H1 (cell line): ENCODE results near the gene ATPAF2.
A peak's percentile ranks its signal among the peaks of the same experiment; 100 is the strongest.

Source experiments
- CTCF ChIP-seq, 3 experiments: IDR thresholded peaks; 1 replicate in 2 of 3; 2 replicates in 1 of 3; pipeline versions ENCODE4 v1.5.1 to v1.6.1; 2011; ENCODE audit warnings: low read length in 3 of 3, mild to moderate bottlenecking in 3 of 3, inconsistent platforms in 2 of 3, low read depth in 1 of 3, moderate library complexity in 1 of 3; ENCODE audit not compliant: insufficient read depth in 1 of 3; ENCODE audit errors: control extremely low read depth in 1 of 3
- EP300 ChIP-seq, 2 experiments: IDR thresholded peaks; 1 replicate in 1 of 2; 2 replicates in 1 of 2; pipeline ENCODE4 v1.6.1; 2011 to 2012; ENCODE audit warnings: low read depth in 2 of 2, low read length in 2 of 2, mild to moderate bottlenecking in 2 of 2, borderline replicate concordance in 1 of 2, inconsistent platforms in 1 of 2, moderate library complexity in 1 of 2
- EZH2 ChIP-seq: fragments of 200-600 bp; sonication (generic); IDR thresholded peaks from 2 replicates; pipeline ENCODE4 v1.7.1; 2012; ENCODE audit warnings: low read depth, mild to moderate bottlenecking, moderate library complexity, low read length, inconsistent platforms; ENCODE audit not compliant: severe bottlenecking
- JUND ChIP-seq: IDR thresholded peaks from 2 replicates; pipeline ENCODE4 v1.6.1; 2011; ENCODE audit warnings: mild to moderate bottlenecking, improper control_type of control experiment, low read length
- POLR2A ChIP-seq, 2 experiments: IDR thresholded peaks; 1 replicate in 1 of 2; 2 replicates in 1 of 2; pipeline ENCODE4 v1.6.1; 2011; ENCODE audit warnings: low read depth in 2 of 2, low read length in 2 of 2, mild to moderate bottlenecking in 2 of 2; ENCODE audit errors: control extremely low read depth in 1 of 2
- POLR2AphosphoS5 ChIP-seq: IDR thresholded peaks from 2 replicates; pipeline ENCODE4 v1.6.1; 2011; ENCODE audit warnings: low read depth, low read length
- RFX5 ChIP-seq: IDR thresholded peaks from 2 replicates; pipeline ENCODE4 v1.6.1; 2011; ENCODE audit warnings: low read depth, low read length, improper control_type of control experiment, borderline replicate concordance
- TEAD4 ChIP-seq: IDR thresholded peaks from 2 replicates; pipeline ENCODE4 v1.6.1; 2012; ENCODE audit warnings: low read depth, low read length, inconsistent platforms, mixed read lengths
- USF2 ChIP-seq: IDR thresholded peaks from 2 replicates; pipeline ENCODE4 v1.6.1; 2011; ENCODE audit warnings: low read length, improper control_type of control experiment
- TF ChIP-seq, protein P1 (sequence below): IDR thresholded peaks from 2 replicates; pipeline ENCODE4 v1.6.1; 2012; ENCODE audit warnings: inconsistent platforms

DNA sequence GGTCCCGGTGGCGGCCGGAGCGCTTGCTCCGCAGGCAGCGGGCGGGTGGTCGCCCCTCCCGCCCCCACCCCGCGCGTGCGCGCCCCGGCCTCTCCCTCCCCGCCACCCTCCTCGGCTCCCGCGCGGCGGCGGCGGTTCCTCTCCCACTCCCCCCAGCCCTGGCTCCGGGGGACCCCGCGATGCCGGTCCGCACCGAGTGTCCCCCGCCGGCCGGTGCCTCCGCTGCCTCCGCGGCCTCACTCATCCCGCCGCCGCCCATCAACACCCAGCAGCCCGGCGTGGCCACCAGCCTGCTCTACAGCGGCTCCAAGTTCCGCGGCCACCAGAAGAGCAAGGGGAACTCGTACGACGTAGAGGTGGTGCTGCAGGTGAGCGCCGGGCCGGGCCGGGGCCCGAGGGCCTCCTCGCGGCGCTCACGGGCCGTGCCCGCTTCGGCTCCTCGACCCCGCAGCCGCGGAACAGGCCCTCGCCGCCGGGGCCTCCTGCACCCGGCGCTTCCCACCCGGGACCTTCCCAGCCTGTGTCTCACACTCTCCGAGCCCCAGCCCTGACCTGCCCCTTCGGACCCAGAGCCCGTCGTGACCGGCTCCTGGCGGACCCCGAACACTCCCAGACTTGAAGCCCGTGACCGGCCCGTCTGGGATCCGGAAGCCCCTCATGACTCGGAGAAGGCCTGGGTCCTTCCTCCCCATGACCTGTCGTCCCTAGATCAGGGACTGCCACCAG lies 730 bp upstream of the ATPAF2 start:
- TF ChIP-seq CTCF (IDR thresholded peaks at IDR 0.05; ENCODE audit: control extremely low read depth in 1 of 3, insufficient read depth in 1 of 3, low read depth in 1 of 3, low read length in 3 of 3): 0 out of 4 replicates have a peak, but pooled peaks of 1 of the 3 experiments have one; percentile 3
- TF ChIP-seq, protein P1, sequence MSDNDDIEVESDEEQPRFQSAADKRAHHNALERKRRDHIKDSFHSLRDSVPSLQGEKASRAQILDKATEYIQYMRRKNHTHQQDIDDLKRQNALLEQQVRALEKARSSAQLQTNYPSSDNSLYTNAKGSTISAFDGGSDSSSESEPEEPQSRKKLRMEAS: no peak
- TF ChIP-seq USF2: no peak
- no peak for TF ChIP-seq POLR2A (IDR thresholded peaks at IDR 0.05; ENCODE audit: control extremely low read depth in 1 of 2, low read depth in 2 of 2, low read length in 2 of 2)
- no peak for TF ChIP-seq JUND
- no peak for TF ChIP-seq TEAD4
- no peak for TF ChIP-seq EP300 (IDR thresholded peaks at IDR 0.05; ENCODE audit: borderline replicate concordance in 1 of 2, low read depth in 2 of 2, low read length in 2 of 2)
- TF ChIP-seq RFX5: no peak
- TF ChIP-seq POLR2AphosphoS5: no peak
- TF ChIP-seq EZH2: no peak
